A172 (cell line): ENCODE results near the gene HAVCR1. TPM values are rescaled to one million over a fixed set of nuclear protein-coding genes. Genes with fewer than 3 reads are reported as not detected.

Experiments
- DNase-seq: peaks from one replicate; pipeline ENCODE4 v3.0.0-alpha.2; 2015; ENCODE audit warnings: low spot score
- total RNA-seq: library from RNA; depleted of rRNA; stranded (reverse); fragments of >200 nt; shearing (Covaris generic); gene quantifications from 2 replicates; pipeline ENCODE4 v1.2.3, GENCODE V29; 2014; rRNA removed

The HAVCR1 gene
- total RNA-seq, 1 experiment from 2014 or later, result not detected

DNA sequence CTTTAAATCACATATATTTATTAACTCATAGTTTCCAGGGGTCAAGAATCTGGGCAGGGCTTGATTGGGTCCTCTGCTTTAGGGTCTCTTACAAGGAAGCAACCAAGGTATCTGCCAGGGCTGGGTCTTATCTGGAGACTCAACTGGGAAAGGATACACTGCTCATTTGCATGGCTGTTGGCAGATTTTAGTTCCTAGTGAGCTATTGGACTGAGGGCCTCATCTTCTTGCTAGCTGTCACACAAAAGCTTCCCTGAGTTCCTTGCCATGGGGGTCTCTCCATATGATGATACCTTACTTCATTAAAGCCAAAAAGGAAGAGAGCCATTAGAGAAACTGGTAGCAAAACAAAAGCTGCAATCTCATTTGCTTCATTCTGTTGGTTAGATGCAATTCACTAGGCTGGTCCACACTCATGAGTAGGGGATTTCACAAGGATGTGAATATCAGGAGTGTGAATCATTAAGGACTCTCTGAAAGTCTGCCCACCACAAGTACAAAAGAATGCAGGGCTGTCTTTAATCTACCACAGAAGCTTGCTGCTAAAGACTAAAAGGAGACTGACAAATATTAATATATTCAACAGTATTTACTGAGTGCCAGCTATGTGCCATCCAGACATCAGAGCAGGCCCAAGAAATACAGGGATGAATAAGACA lies 53.9 kb downstream of the HAVCR1 start:
- no peak for DNase-seq

DNA sequence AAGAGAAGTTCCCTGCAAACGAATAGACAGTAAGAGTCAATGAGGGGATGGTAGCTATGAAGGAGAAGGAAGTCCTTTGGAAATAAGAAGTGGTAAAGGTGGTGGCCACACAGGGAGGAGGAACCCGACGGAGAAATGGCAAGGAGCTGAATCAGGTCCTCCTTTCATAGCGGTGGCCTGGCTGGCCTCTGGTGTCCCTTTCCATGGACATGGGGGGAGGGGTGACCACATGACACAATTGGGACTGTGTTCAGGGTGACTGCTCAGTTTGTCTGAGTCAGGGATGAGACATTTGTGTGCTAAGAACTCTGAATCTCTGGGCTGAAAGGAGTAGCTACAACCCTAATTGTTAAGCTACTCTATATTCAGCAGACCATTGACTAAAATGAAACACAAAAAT lies 67.2 kb downstream of the HAVCR1 start:
- DNase-seq, result no peak

GRCh38 chr5:156984064-156984463 lies 74.9 kb downstream of the HAVCR1 start:
- no peak for DNase-seq

GRCh38 chr5:156981481-156981880 lies 77.4 kb downstream of the HAVCR1 start:
- DNase-seq, result no peak

Other genes starting within 250 kb of the HAVCR1 start
- gene PPP1R2B, start 208.8 kb downstream of the HAVCR1 start, total RNA-seq, result 0.05 TPM in 1 of 2 replicates, not detected in the other
- not detected in 2 replicates for gene TIMD4, start 95.9 kb downstream of the HAVCR1 start, total RNA-seq
- not detected in 2 replicates for gene HAVCR2, start 49.9 kb upstream of the HAVCR1 start, total RNA-seq
- gene MED7, start 83.7 kb upstream of the HAVCR1 start, total RNA-seq, result 25.6 and 26.0 TPM in 2 replicates
- gene GARIN3, start 107.1 kb upstream of the HAVCR1 start, total RNA-seq, result not detected in 2 replicates
- gene ITK, start 121.7 kb upstream of the HAVCR1 start, total RNA-seq, result 0.19 and 0.69 TPM in 2 replicates
- 24.7 and 47.7 TPM in 2 replicates for gene CYFIP2, start 207.0 kb upstream of the HAVCR1 start, total RNA-seq